GM21786 (cell line): Measurements from ENCODE around the gene SULT1C2.
"Not testable (repeated sequence)": the region's sequence is repeated elsewhere in the genome, so short reads cannot be mapped to it uniquely, and the experiment has no call there.

ENCODE experiments used
- ATAC-seq: cut with Tn5 transposase; IDR thresholded peaks from one replicate; pipeline ENCODE4 v1.9.1; 2021; ENCODE audit not compliant: unreplicated experiment

Gene SULT1C2

DNA sequence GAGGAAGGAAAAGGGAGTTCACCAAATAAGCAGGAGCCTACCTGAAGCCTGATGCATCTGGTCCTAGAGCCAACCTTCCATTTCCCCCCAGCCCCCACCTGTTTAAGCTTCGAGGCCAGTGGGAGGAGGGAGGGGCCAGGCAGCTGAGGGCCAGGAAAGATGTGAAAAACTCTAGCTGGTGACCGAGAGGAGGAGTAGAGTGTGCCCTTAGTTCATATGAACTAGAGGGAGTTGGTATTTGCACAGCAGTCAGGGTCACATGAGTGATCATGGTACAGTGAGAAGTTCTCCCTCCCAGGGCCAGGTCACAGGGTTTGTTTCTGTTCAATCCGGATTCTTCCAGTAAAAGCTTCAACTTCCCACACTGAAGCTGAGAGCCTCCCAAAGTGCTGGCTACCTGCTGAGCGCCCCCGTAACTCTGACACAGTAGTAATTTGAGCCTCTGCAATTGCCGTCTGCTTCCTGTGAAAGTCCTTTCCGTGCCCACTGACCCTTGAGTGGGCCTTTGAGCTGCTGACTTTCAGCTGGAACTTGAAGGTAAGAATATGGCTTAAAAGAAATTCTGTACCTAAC, at the start of gene SULT1C2:
Gene SULT1C2 (plus strand): TSS at position 362 of the 573 bp plus-strand sequence. CDS start 4,773 bp downstream, outside the sequence.
- no peak for ATAC-seq

- ATAC-seq: no peak
These were observed 48.9 kb upstream of the SULT1C2 start, which contains the start of gene SULT1C3 for GRCh38 chr2:108239786-108240185. Gene SULT1C3 (plus strand): TSS chr2:108239968. CDS start chr2:108247195, 7,227 bp downstream.

DNA sequence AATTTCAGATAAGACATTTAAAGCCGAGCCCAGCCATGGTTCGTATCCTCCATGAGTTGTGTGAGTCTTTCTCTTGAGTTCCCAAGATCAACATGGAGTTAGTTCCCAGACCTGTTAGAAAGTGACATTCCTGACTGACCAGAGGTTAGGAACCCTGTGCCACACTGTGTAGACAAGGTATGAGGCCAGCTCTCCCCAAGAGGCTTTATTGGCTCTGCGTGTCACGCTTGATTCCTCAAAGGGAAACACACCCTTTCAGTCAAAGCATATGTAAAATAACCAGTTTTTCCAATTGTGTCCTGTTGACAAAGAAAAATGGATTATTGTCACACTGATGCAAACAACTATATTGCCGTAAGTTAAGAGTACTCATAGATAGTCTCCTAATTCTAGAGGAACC, 47.7 kb upstream of the SULT1C2 start:
- no peak for ATAC-seq

- ATAC-seq: no peak
These were observed 45.1 kb upstream of the SULT1C2 start for GRCh38 chr2:108243566-108243965.

GRCh38 chr2:108244667-108245414, 43.9 kb upstream of the SULT1C2 start:
- no peak for ATAC-seq

DNA sequence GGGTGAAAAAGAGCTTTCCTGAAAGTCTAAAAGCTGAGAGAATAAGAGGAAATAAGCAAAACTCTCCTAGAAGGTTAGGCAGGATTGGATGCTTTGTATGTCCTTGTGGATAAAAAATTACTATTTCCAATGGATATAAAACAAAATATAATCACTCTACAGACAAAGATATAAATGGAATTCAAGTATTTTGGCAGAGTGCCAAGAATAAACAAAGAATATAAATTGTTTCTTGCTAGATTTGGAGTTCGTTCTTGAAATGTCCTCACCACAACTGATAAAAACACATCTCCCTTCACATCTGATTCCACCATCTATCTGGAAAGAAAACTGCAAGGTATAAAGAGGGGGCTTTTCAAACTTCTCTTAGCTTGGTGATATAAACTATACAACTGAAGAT, 35.6 kb upstream of the SULT1C2 start:
- no peak for ATAC-seq

DNA sequence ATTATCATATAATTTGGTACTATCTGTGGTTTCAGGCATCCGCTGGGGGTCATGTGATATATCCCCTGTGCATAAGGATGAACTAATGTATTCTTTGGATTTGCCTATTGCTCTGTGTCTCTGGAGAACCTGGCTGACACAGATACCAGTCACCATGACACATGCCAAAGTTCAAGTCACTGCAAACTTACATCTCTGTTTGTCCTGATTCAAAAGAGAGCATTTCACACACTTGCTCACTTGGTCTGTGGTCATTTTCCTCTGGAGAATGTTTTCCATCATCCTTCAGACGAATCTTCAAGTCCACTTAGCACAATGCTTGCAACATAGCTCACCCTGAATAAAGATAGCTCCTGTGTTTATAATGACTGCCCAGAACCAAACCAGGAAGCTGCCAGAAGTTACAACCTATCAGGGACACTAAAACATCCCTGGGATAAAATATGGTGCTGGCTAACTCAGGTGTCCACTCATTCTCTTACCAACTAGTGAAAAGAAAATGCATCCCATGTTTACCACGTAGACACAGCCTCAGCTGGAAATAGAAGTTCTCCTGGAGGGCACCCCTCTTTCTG, 30.9 kb upstream of the SULT1C2 start:
- ATAC-seq: no peak

DNA sequence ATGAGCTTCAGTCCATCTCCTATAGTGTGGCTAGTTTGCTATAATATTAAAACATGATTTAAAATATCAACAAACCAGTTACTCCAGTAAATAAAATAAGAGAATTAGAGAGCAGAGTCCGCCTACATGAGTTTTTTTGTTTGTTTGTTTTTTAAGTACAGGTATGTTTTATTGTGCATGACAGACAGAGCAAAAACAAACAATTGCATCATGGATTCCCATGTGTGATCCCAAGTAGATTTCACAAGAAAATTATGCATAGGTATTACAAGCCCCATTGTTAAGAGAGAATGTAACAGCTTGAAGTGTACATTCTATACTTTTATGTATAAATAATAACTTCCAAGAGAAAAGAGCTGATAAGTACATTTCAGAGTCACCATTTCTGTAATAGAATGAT, 27.9 kb upstream of the SULT1C2 start:
- no peak for ATAC-seq

DNA sequence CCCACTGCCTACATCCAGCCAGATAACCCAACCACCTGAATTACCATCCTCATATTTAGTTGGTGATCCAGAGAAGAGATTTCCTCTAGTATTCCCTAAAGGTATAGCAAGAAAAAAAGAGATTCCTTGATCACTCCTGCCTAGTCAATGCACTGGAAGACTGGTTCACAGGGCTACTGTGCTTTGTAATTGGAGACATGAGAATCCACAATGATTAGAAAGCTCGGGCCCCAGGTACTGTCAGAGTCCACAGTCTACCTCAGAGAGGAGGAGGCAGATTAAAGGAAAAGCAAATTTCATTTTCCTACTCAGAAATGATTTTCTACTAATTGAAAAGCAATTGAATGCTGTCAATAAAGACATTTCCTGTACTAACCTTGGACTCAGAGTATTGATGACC, 26.7 kb upstream of the SULT1C2 start:
- no peak for ATAC-seq

GRCh38 chr2:108263401-108263800, 25.3 kb upstream of the SULT1C2 start:
- no peak for ATAC-seq

DNA sequence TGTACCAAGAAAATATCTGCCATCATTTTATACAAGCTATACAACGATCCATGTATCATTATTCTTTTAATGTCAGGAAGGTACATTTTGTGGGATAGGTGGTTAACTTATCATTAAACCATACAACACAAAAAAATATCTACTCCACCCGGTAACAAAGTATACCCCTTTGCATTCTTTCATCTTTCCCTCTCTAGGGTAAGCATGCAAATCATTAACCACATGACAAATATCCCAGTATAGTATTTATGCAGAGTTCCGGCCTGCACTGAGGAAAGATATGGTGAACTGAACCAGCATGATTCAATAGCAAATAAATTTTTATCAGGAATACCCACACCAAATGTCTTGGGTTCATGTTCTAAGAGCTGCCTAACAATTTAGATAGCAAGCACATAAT, 22.5 kb upstream of the SULT1C2 start:
- ATAC-seq: no peak

- no peak for ATAC-seq
These were observed 21.6 kb upstream of the SULT1C2 start for GRCh38 chr2:108267101-108267500.

DNA sequence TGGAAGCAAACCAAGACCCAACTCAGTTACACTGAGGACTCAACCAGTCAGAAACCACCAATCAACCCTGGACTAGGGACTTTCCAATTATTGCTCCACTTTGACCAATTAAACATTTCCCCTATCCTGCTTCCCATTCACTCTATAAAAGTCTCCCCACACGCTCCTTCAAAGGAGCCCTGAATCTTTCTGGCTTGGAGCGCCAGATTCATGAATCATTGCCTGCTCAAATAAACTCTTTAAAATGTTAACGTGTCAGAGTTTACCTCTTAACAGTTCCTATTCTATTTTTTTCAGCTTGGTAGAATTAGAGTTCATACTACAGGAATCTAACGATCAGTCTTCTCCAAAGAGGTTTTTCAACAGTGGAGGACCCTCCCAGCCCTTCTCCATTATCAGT, 20.7 kb upstream of the SULT1C2 start:
- no peak for ATAC-seq

DNA sequence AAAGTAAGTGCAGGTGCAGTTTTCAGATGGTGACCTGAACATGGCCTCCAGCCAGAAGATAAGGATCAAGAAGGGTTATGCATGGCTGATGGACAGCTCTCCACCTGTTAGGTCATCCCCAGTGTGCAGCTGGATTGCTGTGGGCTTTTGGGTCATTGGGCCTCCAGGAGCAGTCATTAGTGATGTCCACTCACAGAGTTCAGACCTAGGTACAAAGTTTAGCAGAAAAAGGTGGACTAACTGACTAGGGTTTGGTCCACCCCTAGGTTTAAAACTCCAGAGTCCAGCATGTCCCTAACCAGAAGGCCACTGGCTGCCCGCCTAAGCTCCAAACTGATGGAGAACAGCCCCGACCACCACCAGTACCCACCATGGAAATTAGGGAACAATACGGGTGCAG, 18.3 kb upstream of the SULT1C2 start:
- no peak for ATAC-seq

DNA sequence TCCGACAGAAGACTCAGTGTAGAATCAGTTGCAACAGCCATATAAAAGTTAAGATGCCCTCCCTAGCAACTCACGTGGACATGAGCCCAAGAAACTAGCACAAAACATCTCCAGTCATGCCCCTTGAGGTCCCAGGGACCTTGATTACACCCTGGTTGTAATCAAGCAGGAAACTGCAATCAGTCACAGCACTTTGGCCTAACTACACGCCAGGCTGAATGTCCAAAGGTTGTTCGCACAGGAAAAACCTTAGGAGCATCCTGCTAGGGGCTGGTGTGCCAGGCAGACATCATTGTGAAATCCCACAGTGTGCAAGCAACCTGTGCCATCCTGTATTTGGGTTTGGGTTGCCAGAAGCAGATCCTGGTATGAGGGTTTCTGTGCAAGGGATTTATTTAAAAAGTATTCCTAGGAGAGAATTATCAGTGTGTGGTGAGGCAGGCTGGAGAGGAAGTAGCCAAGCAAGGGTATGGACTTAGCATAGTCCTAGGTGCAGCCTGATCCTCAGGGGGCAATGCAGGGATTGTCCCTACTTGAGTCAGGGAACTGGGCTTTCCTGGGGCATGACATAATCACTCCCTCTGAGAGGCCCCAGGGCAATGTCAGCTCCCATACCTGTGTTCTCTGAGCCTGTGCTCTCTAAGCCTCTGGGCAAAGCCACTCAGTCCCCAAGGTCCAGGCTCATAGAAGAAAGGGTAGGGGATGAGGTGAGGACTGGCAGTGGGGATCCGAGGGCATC, 17.8 kb upstream of the SULT1C2 start:
- no peak for ATAC-seq

DNA sequence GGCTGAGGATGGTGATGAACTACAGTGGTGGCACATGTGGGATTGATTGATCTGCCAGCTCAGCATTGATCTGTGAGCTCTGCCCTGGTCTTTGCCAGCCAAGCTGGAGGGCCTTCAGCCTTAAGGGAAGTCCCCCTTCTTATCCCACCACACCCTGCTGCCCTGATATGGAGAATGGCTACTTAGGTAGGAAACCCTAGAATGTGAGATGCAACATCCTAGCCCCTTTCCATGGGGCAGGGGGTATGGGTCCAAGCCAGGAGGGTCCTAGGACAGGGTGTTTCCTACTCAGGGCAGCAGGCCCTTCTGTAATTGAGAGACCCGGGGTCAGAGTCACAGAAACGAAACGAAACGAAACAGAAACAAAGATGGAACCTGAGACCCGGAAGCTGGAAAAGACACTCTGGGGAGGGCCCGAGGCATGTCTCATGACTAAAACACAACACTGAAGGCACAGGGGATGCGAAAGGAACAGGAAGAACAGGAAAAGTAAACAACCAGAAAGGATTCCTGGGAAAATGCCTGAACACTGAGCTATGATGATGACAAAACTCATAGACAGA, 16.9 kb upstream of the SULT1C2 start:
- no peak for ATAC-seq

DNA sequence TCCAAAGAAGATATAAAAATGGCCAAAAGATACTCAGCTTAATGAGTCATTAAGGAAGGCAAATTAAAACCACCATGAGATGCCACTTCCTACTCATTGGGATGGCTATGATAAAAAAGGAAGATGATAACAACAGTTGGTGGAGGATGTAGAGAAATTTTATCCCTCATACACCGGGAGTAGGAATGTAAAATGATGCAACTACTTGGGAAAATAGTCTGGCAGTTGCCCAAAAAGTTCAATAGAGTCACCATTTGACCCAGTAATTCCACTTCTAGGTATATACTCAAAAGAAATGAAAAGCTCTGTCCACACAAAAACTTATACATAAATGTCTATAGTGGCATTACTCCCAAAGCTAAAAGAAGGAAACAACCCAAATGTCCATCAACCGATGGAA, 10.1 kb upstream of the SULT1C2 start:
- no peak for ATAC-seq

DNA sequence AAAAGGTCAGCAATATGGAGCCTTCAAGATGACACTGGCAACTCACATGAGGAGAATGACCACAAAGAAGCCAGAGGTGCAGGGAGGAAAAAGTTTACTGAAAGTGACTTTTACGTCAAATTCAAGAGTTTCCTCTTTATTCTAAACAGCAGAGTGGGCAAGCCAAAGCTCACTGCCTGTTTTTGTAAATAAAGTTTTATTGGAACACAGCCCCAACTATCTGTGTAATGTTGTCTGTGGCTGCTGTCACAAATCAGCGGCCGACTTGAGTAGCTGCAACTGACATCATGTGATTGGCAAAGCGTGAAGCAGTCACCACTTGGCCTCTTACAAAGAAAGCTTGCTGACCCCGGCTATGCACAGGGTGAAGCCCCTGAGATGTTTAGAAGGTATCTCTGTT, 9.2 kb upstream of the SULT1C2 start:
- no peak for ATAC-seq

DNA sequence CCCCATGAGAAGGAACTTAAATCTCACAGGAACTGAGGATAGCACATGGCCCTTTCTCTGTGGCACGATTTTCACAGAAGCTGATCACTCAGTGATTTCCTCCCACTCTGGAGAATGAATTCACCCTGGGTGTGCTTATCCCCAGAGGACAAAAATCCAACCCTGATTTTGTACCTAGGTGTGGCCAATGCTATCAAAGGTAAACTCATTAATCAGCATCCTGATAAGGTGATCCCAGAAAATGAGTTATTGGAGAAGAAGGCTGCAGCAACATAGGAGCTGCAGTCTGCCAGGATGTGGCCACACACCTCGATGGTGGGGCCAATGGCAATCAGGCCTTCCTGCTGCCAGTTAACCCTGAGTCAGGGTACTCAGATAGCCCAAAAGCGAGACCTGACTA, 8.2 kb upstream of the SULT1C2 start:
- no peak for ATAC-seq

DNA sequence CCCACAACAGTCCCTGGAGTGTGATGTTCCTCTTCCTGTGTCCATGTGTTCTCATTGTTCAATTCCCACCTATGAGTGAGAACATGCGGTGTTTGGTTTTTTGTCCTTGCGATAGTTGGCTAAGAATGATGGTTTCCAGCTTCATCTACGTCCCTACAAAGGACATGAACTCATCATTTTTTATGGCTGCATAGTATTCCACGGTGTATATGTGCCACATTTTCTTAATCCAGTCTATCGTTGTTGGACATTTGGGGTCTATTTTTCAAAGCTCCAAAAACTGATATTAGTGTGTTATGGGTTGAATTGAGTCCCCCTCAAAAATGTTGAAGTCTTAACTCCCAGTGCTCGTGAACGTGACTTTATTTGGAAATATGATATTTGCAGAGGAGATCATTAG, 4.1 kb upstream of the SULT1C2 start:
- not testable (repeated sequence) for ATAC-seq

DNA sequence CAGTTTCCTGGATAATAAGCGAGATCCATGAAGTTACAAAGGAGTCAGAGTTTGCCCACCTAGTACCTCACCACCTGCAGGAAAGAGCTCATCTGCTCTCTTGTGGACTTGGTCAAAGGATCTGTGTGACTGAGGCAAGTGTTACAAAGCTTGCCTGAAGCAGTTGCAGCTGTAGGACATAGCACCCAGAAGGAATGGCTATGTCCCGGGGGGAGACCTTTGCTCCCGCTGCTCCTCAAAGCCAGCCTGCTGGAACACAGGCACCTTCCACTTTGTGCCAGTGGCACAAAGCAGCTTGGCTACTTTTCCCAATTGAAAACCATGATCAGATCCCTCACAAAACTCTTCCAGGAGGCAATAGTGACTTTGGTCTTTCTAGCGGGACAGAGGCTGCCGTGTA, 3.1 kb upstream of the SULT1C2 start:
- ATAC-seq: no peak
